HUDEP-2 (cell line): Measurements from ENCODE around the gene DECR2.
A peak's percentile ranks its signal among the peaks of the same experiment; 100 is the strongest.

Source experiments
- DNase-seq, 76 experiments: peaks; one replicate each; lab custom pipeline; 2025; ENCODE audit not compliant: unreplicated experiment in 76 of 76; lab: John Stamatoyannopoulos, UW

The DECR2 gene

GRCh38 chr16:426115-426905, 24.6 kb downstream of the DECR2 start:
- DNase-seq, result peak in 2 of 76 experiments; percentile 26 to 44

- peak in 1 of 76 experiments; percentile 26 for DNase-seq
Measured at GRCh38 chr16:426906-427249, 25.2 kb downstream of the DECR2 start.

- DNase-seq, result no peak
Measured at GRCh38 chr16:427250-427649, 25.6 kb downstream of the DECR2 start.

- DNase-seq, result no peak
Measured at GRCh38 chr16:430904-431303, 29.2 kb downstream of the DECR2 start.

GRCh38 chr16:440627-441026, 38.9 kb downstream of the DECR2 start:
- DNase-seq, result no peak

- no peak for DNase-seq
Measured at GRCh38 chr16:441447-441846, 39.8 kb downstream of the DECR2 start.

GRCh38 chr16:442976-443375, 41.3 kb downstream of the DECR2 start:
- no peak for DNase-seq

GRCh38 chr16:444027-444426, 42.3 kb downstream of the DECR2 start:
- no peak for DNase-seq

- no peak for DNase-seq
Measured at GRCh38 chr16:445566-445965, 43.9 kb downstream of the DECR2 start.

- DNase-seq, result no peak
Measured at GRCh38 chr16:450385-450784, 48.7 kb downstream of the DECR2 start.

GRCh38 chr16:450785-451512, 49.3 kb downstream of the DECR2 start:
- DNase-seq, result no peak

GRCh38 chr16:454397-454940, 52.8 kb downstream of the DECR2 start:
- DNase-seq, result no peak

- DNase-seq, result no peak
Measured at GRCh38 chr16:455453-455852, 53.8 kb downstream of the DECR2 start.

GRCh38 chr16:456891-457483, 55.3 kb downstream of the DECR2 start:
- peak in 63 of 76 experiments; percentile 13 to 82 (median 51) for DNase-seq

- DNase-seq, result no peak
Measured at GRCh38 chr16:457732-458400, 56.2 kb downstream of the DECR2 start.

- no peak for DNase-seq
Measured at GRCh38 chr16:459761-460160, 58.1 kb downstream of the DECR2 start.

- no peak for DNase-seq
Measured at GRCh38 chr16:460787-461186, 59.1 kb downstream of the DECR2 start.
